K562 (cell line): Measurements from ENCODE around the gene FBXO17. TPM values are rescaled to one million over a fixed set of nuclear protein-coding genes. Genes with fewer than 3 reads are reported as not detected.

ENCODE experiments used
- BRD4 ChIP-seq: fragments of 200-600 bp; sonication (generic); IDR thresholded peaks from 2 replicates; pipeline ENCODE4 v1.6.1; 2017; ENCODE audit warnings: inconsistent platforms
- CBX3 ChIP-seq, 2 experiments: IDR thresholded peaks; 1 replicate in 1 of 2; 2 replicates in 1 of 2; pipeline ENCODE4 v1.6.1; 2012; ENCODE audit warnings: inconsistent platforms in 2 of 2, low read length in 2 of 2, borderline replicate concordance in 1 of 2, control low read depth in 1 of 2
- CSDE1 ChIP-seq, 2 experiments: fragments of 450-650 bp; IDR thresholded peaks; 2 replicates each; pipeline ENCODE4 v1.6.1; 2016; ENCODE audit warnings: mild to moderate bottlenecking in 1 of 2
- JUN ChIP-seq, 2 experiments: sonication (generic) in 1 of 2; formaldehyde crosslinking in 1 of 2; IDR thresholded peaks; 2 replicates each; pipeline versions ENCODE4 v1.6.1 to v1.8.0; 2012 to 2022; ENCODE audit warnings: borderline replicate concordance in 2 of 2, mild to moderate bottlenecking in 2 of 2, improper control_type of control experiment in 1 of 2, low read depth in 1 of 2, low read length in 1 of 2, missing genetic modification reagents in 1 of 2
- NFYB ChIP-seq: IDR thresholded peaks from 2 replicates; pipeline ENCODE4 v1.6.1; 2011; ENCODE audit warnings: mild to moderate bottlenecking, moderate library complexity; ENCODE audit not compliant: insufficient read length; ENCODE audit errors: extremely low read depth
- PRPF4 ChIP-seq: fragments of 200-400 bp; formaldehyde crosslinking; IDR thresholded peaks from one replicate; pipeline ENCODE4 v1.6.1; 2017; ENCODE audit warnings: low read length, low read depth, mild to moderate bottlenecking; ENCODE audit not compliant: insufficient read depth, poor library complexity, severe bottlenecking
- RAD21 ChIP-seq, 2 experiments: fragments of 250-450 bp in 1 of 2; fragments of 450-650 bp in 1 of 2; sonication (Bioruptor Pico) in 1 of 2; formaldehyde crosslinking in 1 of 2; IDR thresholded peaks in 1 of 2; conservative IDR thresholded peaks in 1 of 2; 2 replicates each; pipeline versions ENCODE4 v1.4.0 to v1.8.0; 2020 to 2022; ENCODE audit warnings: mild to moderate bottlenecking in 2 of 2, moderate library complexity in 1 of 2
- SETDB1 ChIP-seq: IDR thresholded peaks from one replicate; pipeline ENCODE4 v1.6.1; 2012; ENCODE audit warnings: low read length, control low read depth, inconsistent platforms
- SREBF2 ChIP-seq: sonication (generic); formaldehyde crosslinking; IDR thresholded peaks from 2 replicates; pipeline ENCODE4 v1.4.0; 2020; ENCODE audit warnings: mild to moderate bottlenecking, missing genetic modification reagents
- polyA plus RNA-seq, 8 experiments: library from polyadenylated mRNA; depleted of rRNA in 4 of 8; stranded (reverse) in 5 of 8; unstranded in 3 of 8; fragments of >200 nt; fragmentation: Nextera tagmentation in 2 of 8; fragmentation: Illumina TruSeq in 1 of 8; extraction: Ambion mirVana in 2 of 8; extraction: Trizol in 1 of 8; gene quantifications; 2 replicates each; pipeline versions ENCODE4 v1.2.1 to v1.2.3, GENCODE V29; 2011 to 2014; ENCODE audit warnings: inconsistent platforms in 1 of 8, missing spikeins in 1 of 8
- total RNA-seq, 7 experiments: library from RNA; depleted of rRNA in 6 of 7; stranded (reverse); fragments of >200 nt in 6 of 7; fragmentation: Illumina TruSeq in 2 of 7; extraction: Trizol in 2 of 7; gene quantifications; 2 replicates each; pipeline versions ENCODE4 v1.2.1 to v1.2.3, GENCODE V29; 2011 to 2021; ENCODE audit warnings: low replicate concordance in 1 of 7
- TF ChIP-seq, protein P1 (sequence below), 2 experiments: fragments of 450-650 bp in 1 of 2; sonication (generic) in 1 of 2; formaldehyde crosslinking in 1 of 2; IDR thresholded peaks; 2 replicates each; pipeline versions ENCODE4 v1.7.1 to v1.9.0; 2016 to 2022; ENCODE audit warnings: inconsistent platforms in 1 of 2, mild to moderate bottlenecking in 1 of 2, missing genetic modification reagents in 1 of 2
- TF ChIP-seq, protein P2 (sequence below): sonication (generic); formaldehyde crosslinking; IDR thresholded peaks from 2 replicates; pipeline ENCODE4 v1.8.0; 2022; ENCODE audit warnings: mild to moderate bottlenecking, missing genetic modification reagents
- TF ChIP-seq, protein P3 (sequence below): sonication (generic); formaldehyde crosslinking; IDR thresholded peaks from 2 replicates; pipeline ENCODE4 v1.9.0; 2022; ENCODE audit warnings: mild to moderate bottlenecking, missing genetic modification reagents
- TF ChIP-seq, protein P4 (sequence below), 2 experiments: fragments of 250-450 bp in 1 of 2; fragments of 450-650 bp in 1 of 2; sonication (Bioruptor Pico) in 1 of 2; IDR thresholded peaks; 2 replicates each; pipeline versions ENCODE4 v1.6.1 to v1.8.0; 2016 to 2021; ENCODE audit warnings: mild to moderate bottlenecking in 2 of 2, moderate library complexity in 2 of 2, missing compliant biosample characterization in 1 of 2, missing genetic modification characterization in 1 of 2

FBXO17 gene
- total and polyA plus RNA-seq, 9 of the 15 experiments (the other 6 are each of a cell fraction or from before 2014, with no cell fraction given), result 4.1 to 27.1 (median 19.0) TPM

DNA sequence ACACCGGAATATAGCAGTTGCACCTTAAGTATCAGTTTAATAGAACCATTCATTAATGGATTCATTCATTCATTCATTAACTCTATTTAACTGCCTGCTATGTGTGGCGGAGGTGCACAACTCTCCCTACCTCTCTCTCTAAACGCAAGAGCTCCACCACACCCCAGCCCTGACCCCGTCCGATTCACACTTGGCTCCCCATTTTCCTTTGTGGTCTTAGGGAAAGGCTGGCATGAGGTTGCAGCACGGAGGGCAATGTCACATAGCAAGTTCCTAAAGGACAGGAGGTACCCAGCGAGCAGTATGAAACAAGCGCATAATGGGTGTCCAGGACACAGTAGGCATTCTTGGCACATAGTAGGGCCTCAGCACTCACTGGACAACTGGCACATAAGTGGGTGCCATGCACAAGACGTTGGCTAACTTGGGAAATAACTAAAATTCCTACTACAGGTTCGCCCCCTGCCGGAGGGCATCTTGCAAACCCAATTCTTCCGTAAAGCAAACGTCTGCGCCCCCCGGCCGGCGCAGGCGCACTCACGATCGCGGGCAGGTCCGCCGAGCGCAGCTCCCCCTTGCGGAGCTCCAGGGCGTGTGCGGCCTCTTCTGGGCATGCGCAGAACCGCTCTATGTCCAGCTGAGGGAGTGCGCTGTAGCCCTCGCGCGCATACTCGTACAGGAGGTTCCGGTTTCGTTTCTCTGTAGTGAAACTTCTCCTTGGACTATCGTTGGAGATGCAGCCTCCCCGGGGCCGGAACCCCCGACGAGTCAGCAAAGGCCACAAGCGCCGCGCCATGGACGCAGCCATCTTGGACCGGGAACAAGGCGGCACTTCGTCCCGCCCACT is 45.4 kb downstream of the FBXO17 start, which contains the start of gene SARS2 (continued):
- TF ChIP-seq CBX3 (IDR thresholded peaks at IDR 0.05; ENCODE audit: borderline replicate concordance in 1 of 2, low read length in 2 of 2) (peak in 1 of 2 experiments; percentile 67; a peak in 1 of 3 replicates), JUN (IDR thresholded peaks at IDR 0.05; ENCODE audit: borderline replicate concordance, low read depth, low read length) (0 out of 2 replicates have a peak, but pooled peaks have one; percentile 44), JUN (CRISPR knock-in tag; IDR thresholded peaks at IDR 0.05; ENCODE audit: borderline replicate concordance) (no peak), NFYB (no peak), BRD4 (no peak), RAD21 (CRISPR knock-in tag; conservative IDR thresholded peaks at IDR 0.05 in 1 of 2, IDR thresholded peaks at IDR 0.05 in 1 of 2) (peak; percentile 81 to 83), CSDE1 (IDR thresholded peaks at IDR 0.05) (no peak), SETDB1 (no peak), PRPF4 (no peak), SREBF2 (no peak)
- TF ChIP-seq, protein P1, sequence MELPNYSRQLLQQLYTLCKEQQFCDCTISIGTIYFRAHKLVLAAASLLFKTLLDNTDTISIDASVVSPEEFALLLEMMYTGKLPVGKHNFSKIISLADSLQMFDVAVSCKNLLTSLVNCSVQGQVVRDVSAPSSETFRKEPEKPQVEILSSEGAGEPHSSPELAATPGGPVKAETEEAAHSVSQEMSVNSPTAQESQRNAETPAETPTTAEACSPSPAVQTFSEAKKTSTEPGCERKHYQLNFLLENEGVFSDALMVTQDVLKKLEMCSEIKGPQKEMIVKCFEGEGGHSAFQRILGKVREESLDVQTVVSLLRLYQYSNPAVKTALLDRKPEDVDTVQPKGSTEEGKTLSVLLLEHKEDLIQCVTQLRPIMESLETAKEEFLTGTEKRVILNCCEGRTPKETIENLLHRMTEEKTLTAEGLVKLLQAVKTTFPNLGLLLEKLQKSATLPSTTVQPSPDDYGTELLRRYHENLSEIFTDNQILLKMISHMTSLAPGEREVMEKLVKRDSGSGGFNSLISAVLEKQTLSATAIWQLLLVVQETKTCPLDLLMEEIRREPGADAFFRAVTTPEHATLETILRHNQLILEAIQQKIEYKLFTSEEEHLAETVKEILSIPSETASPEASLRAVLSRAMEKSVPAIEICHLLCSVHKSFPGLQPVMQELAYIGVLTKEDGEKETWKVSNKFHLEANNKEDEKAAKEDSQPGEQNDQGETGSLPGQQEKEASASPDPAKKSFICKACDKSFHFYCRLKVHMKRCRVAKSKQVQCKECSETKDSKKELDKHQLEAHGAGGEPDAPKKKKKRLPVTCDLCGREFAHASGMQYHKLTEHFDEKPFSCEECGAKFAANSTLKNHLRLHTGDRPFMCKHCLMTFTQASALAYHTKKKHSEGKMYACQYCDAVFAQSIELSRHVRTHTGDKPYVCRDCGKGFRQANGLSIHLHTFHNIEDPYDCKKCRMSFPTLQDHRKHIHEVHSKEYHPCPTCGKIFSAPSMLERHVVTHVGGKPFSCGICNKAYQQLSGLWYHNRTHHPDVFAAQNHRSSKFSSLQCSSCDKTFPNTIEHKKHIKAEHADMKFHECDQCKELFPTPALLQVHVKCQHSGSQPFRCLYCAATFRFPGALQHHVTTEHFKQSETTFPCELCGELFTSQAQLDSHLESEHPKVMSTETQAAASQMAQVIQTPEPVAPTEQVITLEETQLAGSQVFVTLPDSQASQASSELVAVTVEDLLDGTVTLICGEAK (IDR thresholded peaks at IDR 0.05), result no peak
- TF ChIP-seq, protein P1 (CRISPR knock-in tag; IDR thresholded peaks at IDR 0.05), result no peak
- TF ChIP-seq, protein P2, sequence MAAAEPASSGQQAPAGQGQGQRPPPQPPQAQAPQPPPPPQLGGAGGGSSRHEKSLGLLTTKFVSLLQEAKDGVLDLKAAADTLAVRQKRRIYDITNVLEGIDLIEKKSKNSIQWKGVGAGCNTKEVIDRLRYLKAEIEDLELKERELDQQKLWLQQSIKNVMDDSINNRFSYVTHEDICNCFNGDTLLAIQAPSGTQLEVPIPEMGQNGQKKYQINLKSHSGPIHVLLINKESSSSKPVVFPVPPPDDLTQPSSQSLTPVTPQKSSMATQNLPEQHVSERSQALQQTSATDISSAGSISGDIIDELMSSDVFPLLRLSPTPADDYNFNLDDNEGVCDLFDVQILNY, result no peak
- TF ChIP-seq, protein P3, sequence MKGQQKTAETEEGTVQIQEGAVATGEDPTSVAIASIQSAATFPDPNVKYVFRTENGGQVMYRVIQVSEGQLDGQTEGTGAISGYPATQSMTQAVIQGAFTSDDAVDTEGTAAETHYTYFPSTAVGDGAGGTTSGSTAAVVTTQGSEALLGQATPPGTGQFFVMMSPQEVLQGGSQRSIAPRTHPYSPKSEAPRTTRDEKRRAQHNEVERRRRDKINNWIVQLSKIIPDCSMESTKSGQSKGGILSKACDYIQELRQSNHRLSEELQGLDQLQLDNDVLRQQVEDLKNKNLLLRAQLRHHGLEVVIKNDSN (CRISPR knock-in tag), result no peak
- TF ChIP-seq, protein P4, sequence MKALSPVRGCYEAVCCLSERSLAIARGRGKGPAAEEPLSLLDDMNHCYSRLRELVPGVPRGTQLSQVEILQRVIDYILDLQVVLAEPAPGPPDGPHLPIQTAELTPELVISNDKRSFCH (CRISPR knock-in tag; IDR thresholded peaks at IDR 0.05), result no peak
- TF ChIP-seq, protein P4 (tag; IDR thresholded peaks at IDR 0.05), result 0 out of 2 replicates have a peak, but pooled peaks have one; percentile 52
